NCI-H2227 (cell line): ENCODE results near the gene VBP1.
"Not testable (repeated sequence)": the region's sequence is repeated elsewhere in the genome, so short reads cannot be mapped to it uniquely, and the experiment has no call there.

Source experiments
- DNase-seq: peaks from one replicate; lab custom pipeline; 2025; ENCODE audit not compliant: unreplicated experiment; lab: John Stamatoyannopoulos, UW

Gene VBP1

GRCh38 chrX:155216179-155216939, at the start of gene VBP1:
Gene VBP1 (plus strand): TSS chrX:155216460. CDS start chrX:155216483, 23 bp downstream.
- peak; percentile 94 for DNase-seq

GRCh38 chrX:155169881-155170280, 46.4 kb upstream of the VBP1 start:
- no peak for DNase-seq

GRCh38 chrX:155179346-155179997, 36.8 kb upstream of the VBP1 start:
- no peak for DNase-seq

GRCh38 chrX:155188786-155189185, 27.5 kb upstream of the VBP1 start:
- no peak for DNase-seq

GRCh38 chrX:155211208-155211607, 5.1 kb upstream of the VBP1 start:
- no peak for DNase-seq

- no peak for DNase-seq
Measured at GRCh38 chrX:155213731-155214130, 2.5 kb upstream of the VBP1 start.

GRCh38 chrX:155215443-155216178, 649 bp upstream of the VBP1 start:
- no peak for DNase-seq

- peak; percentile 13 for DNase-seq
Measured at GRCh38 chrX:155216940-155217440, 730 bp downstream of the VBP1 start.

- DNase-seq = no peak
Measured at GRCh38 chrX:155218777-155219176, 2.5 kb downstream of the VBP1 start.

GRCh38 chrX:155221351-155221750, 5.1 kb downstream of the VBP1 start:
- DNase-seq = no peak

GRCh38 chrX:155223746-155224145, 7.5 kb downstream of the VBP1 start:
- DNase-seq = not testable (repeated sequence)

GRCh38 chrX:155225774-155226173, 9.5 kb downstream of the VBP1 start:
- DNase-seq = no peak

GRCh38 chrX:155231163-155231562, 14.9 kb downstream of the VBP1 start:
- DNase-seq = no peak

- no peak for DNase-seq
Measured at GRCh38 chrX:155235891-155236290, 19.6 kb downstream of the VBP1 start.

GRCh38 chrX:155237719-155238118, 21.5 kb downstream of the VBP1 start:
- no peak for DNase-seq

- no peak for DNase-seq
Measured at GRCh38 chrX:155242300-155242699, 26.0 kb downstream of the VBP1 start.

GRCh38 chrX:155246748-155247147, 30.5 kb downstream of the VBP1 start:
- no peak for DNase-seq

- DNase-seq = no peak
Measured at GRCh38 chrX:155247497-155247896, 31.2 kb downstream of the VBP1 start.

- no peak for DNase-seq
Measured at GRCh38 chrX:155251391-155251790, 35.1 kb downstream of the VBP1 start.

- DNase-seq = no peak
Measured at GRCh38 chrX:155259752-155260151, 43.5 kb downstream of the VBP1 start.

- no peak for DNase-seq
Measured at GRCh38 chrX:155262970-155263754, 46.9 kb downstream of the VBP1 start.
